Suprapubic skin (tissue), 4 donors: ENCODE measurements around the gene FRG2B.
"Not testable (repeated sequence)": the region's sequence is repeated elsewhere in the genome, so short reads cannot be mapped to it uniquely, and the experiment has no call there.

ENCODE experiments used
- POLR2A ChIP-seq, 2 donors: fragments of 450-650 bp; IDR thresholded peaks; one replicate each; pipeline ENCODE4 v1.6.1; 2017; ENCODE audit warnings: antibody characterized with exemption in 2 of 2, mild to moderate bottlenecking in 2 of 2, moderate library complexity in 2 of 2
- POLR2AphosphoS5 ChIP-seq, 3 donors: sonication (generic); formaldehyde crosslinking; IDR thresholded peaks; one replicate each; pipeline ENCODE4 v1.6.1; 2017; ENCODE audit warnings: antibody characterized with exemption in 3 of 3
- TF ChIP-seq, protein P1 (sequence below), 2 donors: fragments of 200-600 bp in 1 of 2; fragments of 450-650 bp in 1 of 2; sonication (generic) in 1 of 2; IDR thresholded peaks; one replicate each; pipeline ENCODE4 v1.5.1; 2016 to 2019; ENCODE audit warnings: antibody characterized with exemption in 2 of 2, mild to moderate bottlenecking in 1 of 2, moderate library complexity in 1 of 2

DNA sequence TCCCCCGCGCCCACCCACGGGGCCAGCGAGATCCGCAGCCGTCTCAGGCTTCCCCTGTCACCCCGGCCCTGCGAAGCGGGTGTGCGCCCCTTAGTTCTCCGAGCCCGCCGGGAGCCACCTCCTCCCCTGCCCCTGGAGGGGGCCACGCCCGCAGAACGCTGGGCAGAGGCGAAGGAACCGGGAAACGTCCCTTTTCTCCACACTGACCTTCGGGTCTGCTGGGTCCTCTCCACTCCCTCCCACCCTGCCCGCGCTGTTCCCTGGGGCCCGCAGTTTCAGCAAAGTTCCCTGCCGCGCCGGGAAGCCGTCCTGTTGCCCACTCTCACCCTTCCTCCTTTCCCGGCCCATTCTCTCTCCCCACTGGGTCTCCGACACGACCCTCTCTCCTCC, 11.2 kb upstream of the FRG2B start:
- not testable (repeated sequence) for TF ChIP-seq POLR2A, POLR2AphosphoS5 (IDR thresholded peaks at IDR 0.05)
- TF ChIP-seq, protein P1, sequence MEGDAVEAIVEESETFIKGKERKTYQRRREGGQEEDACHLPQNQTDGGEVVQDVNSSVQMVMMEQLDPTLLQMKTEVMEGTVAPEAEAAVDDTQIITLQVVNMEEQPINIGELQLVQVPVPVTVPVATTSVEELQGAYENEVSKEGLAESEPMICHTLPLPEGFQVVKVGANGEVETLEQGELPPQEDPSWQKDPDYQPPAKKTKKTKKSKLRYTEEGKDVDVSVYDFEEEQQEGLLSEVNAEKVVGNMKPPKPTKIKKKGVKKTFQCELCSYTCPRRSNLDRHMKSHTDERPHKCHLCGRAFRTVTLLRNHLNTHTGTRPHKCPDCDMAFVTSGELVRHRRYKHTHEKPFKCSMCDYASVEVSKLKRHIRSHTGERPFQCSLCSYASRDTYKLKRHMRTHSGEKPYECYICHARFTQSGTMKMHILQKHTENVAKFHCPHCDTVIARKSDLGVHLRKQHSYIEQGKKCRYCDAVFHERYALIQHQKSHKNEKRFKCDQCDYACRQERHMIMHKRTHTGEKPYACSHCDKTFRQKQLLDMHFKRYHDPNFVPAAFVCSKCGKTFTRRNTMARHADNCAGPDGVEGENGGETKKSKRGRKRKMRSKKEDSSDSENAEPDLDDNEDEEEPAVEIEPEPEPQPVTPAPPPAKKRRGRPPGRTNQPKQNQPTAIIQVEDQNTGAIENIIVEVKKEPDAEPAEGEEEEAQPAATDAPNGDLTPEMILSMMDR (IDR thresholded peaks at IDR 0.05): not testable (repeated sequence)
